Liver (tissue), 9 donors: ENCODE results near the gene FRMPD4. TPM values are rescaled to one million over a fixed set of nuclear protein-coding genes. Genes with fewer than 3 reads are reported as not detected.

ENCODE experiments used
- DNase-seq: peaks from one replicate; pipeline ENCODE4 v3.0.0-alpha.2; 2017; ENCODE audit warnings: low spot score
- H3K27ac ChIP-seq, 2 donors: one replicate each; pipeline ENCODE4 v1.7.0; 2013; ENCODE audit warnings: inconsistent platforms in 2 of 2, low read length in 2 of 2, control low read depth in 1 of 2, low read depth in 1 of 2, mild to moderate bottlenecking in 1 of 2
- H3K27me3 ChIP-seq, 4 donors: one replicate each; pipeline versions ENCODE4 v1.6.1 to v1.7.0; 2013; ENCODE audit warnings: low read length in 3 of 4, inconsistent platforms in 1 of 4, mild to moderate bottlenecking in 1 of 4, moderate library complexity in 1 of 4; ENCODE audit not compliant: control insufficient read depth in 4 of 4, insufficient read depth in 4 of 4
- H3K36me3 ChIP-seq, 4 donors: one replicate each; pipeline versions ENCODE4 v1.6.1 to v1.7.0; 2013; ENCODE audit warnings: low read length in 3 of 4, mild to moderate bottlenecking in 3 of 4, low read depth in 1 of 4, moderate library complexity in 1 of 4; ENCODE audit not compliant: control insufficient read depth in 4 of 4, insufficient read depth in 3 of 4
- H3K4me1 ChIP-seq, 4 donors: one replicate each; pipeline versions ENCODE4 v1.6.1 to v1.7.0; 2013; ENCODE audit warnings: low read length in 3 of 4, mild to moderate bottlenecking in 3 of 4, moderate library complexity in 1 of 4; ENCODE audit not compliant: control insufficient read depth in 4 of 4, insufficient read depth in 4 of 4
- H3K4me3 ChIP-seq, 3 donors: one replicate each; pipeline versions ENCODE4 v1.6.1 to v1.7.0; 2013; ENCODE audit warnings: low read length in 3 of 3, control low read depth in 1 of 3, low read depth in 1 of 3, mild to moderate bottlenecking in 1 of 3
- H3K9ac ChIP-seq, 2 donors: one replicate each; pipeline ENCODE4 v1.7.0; 2013; ENCODE audit warnings: low read length in 2 of 2, mild to moderate bottlenecking in 2 of 2, moderate library complexity in 2 of 2, control low read depth in 1 of 2, low read depth in 1 of 2
- H3K9me3 ChIP-seq, 4 donors: one replicate each; pipeline versions ENCODE4 v1.6.1 to v1.7.0; 2013; ENCODE audit warnings: low read length in 3 of 4; ENCODE audit not compliant: control insufficient read depth in 4 of 4
- ATF3 ChIP-seq: IDR thresholded peaks from 2 replicates; pipeline ENCODE4 v1.6.1; 2016; ENCODE audit warnings: antibody characterized with exemption
- CTCF ChIP-seq: fragments of 150-350 bp; IDR thresholded peaks from 2 replicates; pipeline ENCODE4 v1.5.1; 2017; ENCODE audit warnings: improper control_type of control experiment, low read depth, low read length; ENCODE audit not compliant: missing input control
- EGR1 ChIP-seq, 2 donors: IDR thresholded peaks; 2 replicates each; pipeline ENCODE4 v1.6.1; 2016 to 2018; ENCODE audit warnings: antibody characterized with exemption in 2 of 2, low read depth in 2 of 2
- FOXA1 ChIP-seq: IDR thresholded peaks from 2 replicates; pipeline ENCODE4 v1.6.1; 2016; ENCODE audit warnings: antibody characterized with exemption
- FOXA2 ChIP-seq: IDR thresholded peaks from 2 replicates; pipeline ENCODE4 v1.6.1; 2016; ENCODE audit warnings: antibody characterized with exemption
- HNF4A ChIP-seq, 2 donors: conservative IDR thresholded peaks; 2 replicates each; pipeline ENCODE4 v1.6.1; 2016; ENCODE audit warnings: antibody characterized with exemption in 2 of 2, mild to moderate bottlenecking in 2 of 2
- HNF4G ChIP-seq: IDR thresholded peaks from 2 replicates; pipeline ENCODE4 v1.6.1; 2016; ENCODE audit warnings: antibody characterized with exemption
- JUND ChIP-seq, 2 donors: IDR thresholded peaks; 2 replicates each; pipeline ENCODE4 v1.6.1; 2016; ENCODE audit warnings: antibody characterized with exemption in 2 of 2
- MAX ChIP-seq: IDR thresholded peaks from 2 replicates; pipeline ENCODE4 v1.6.1; 2016; ENCODE audit warnings: antibody characterized with exemption
- NR2F2 ChIP-seq: IDR thresholded peaks from 2 replicates; pipeline ENCODE4 v1.6.1; 2016; ENCODE audit warnings: antibody characterized with exemption
- REST ChIP-seq: IDR thresholded peaks from 2 replicates; pipeline ENCODE4 v1.6.1; 2016; ENCODE audit warnings: antibody characterized with exemption, mild to moderate bottlenecking
- RXRA ChIP-seq, 2 donors: IDR thresholded peaks; 2 replicates each; pipeline ENCODE4 v1.6.1; 2017 to 2018; ENCODE audit warnings: antibody characterized with exemption in 2 of 2, mild to moderate bottlenecking in 1 of 2
- SP1 ChIP-seq: IDR thresholded peaks from 2 replicates; pipeline ENCODE4 v1.6.1; 2018; ENCODE audit warnings: antibody characterized with exemption, mild to moderate bottlenecking
- YY1 ChIP-seq: IDR thresholded peaks from 2 replicates; pipeline ENCODE4 v1.6.1; 2016; ENCODE audit warnings: antibody characterized with exemption, mild to moderate bottlenecking
- ZBTB33 ChIP-seq: IDR thresholded peaks from 2 replicates; pipeline ENCODE4 v1.6.1; 2016; ENCODE audit warnings: antibody characterized with exemption
- WGBS: extraction: QIAGEN DNeasy Blood & Tissue Kit; methylation state at CpG from one replicate; pipeline ENCODE4 v1.1.7; 2013; 5-methylcytosine and 5-hydroxymethylcytosine counted together
- polyA plus RNA-seq, 2 donors: library from polyadenylated mRNA; stranded (reverse) in 1 of 2; unstranded in 1 of 2; fragments of 200-250 nt in 1 of 2; fragments of >200 nt in 1 of 2; fragmentation: Nextera tagmentation in 1 of 2; extraction: Ambion mirVana in 1 of 2; gene quantifications; one replicate each; pipeline versions ENCODE4 v1.2.1 to v1.2.3, GENCODE V29; 2013 to 2015
- total RNA-seq, 2 donors: library from RNA; depleted of rRNA; stranded (reverse); fragments of >200 nt; gene quantifications; one replicate each; pipeline ENCODE4 v1.2.3, GENCODE V29; 2014
- donor health status: healthy.
- donor health status: healthy.
- donor health status: healthy.
- donor health status: healthy.
- donor health status: healthy.

FRMPD4 gene
- total and polyA plus RNA-seq, 4 donors, result 0.01 to 0.08 (median 0.03) TPM; not detected in 1

GRCh38 chrX:12309744-12310076 is 171.4 kb downstream of the FRMPD4 start:
- Histone ChIP-seq H3K36me3 (no peaks in the 10 kb centered on the region), H3K27me3 (no peaks in the 10 kb centered on the region), H3K9ac (no peak overlapping the region), H3K4me1 (peaks cover 0 to 6% (median 1%) of the 10 kb centered on the region in 4 donors), H3K4me3 (no peak overlapping the region), H3K27ac (no peak overlapping the region), H3K9me3 (no peaks in the 10 kb centered on the region)
- 38% methylated on average over 6 of the region's 6 CpGs for WGBS
- no peak for TF ChIP-seq JUND (IDR thresholded peaks at IDR 0.05)
- no peak for DNase-seq

- H3K4me3 ChIP-seq, result no peak overlapping the region
- no peak overlapping the region for H3K9ac ChIP-seq
- H3K9me3 ChIP-seq, result no peaks in the 10 kb centered on the region
- no peak for TF ChIP-seq ATF3
- TF ChIP-seq HNF4A (conservative IDR thresholded peaks at IDR 0.05), result no peak
- TF ChIP-seq HNF4G, result no peak
- TF ChIP-seq EGR1 (IDR thresholded peaks at IDR 0.05; ENCODE audit: low read depth in 2 of 2), result no peak
- TF ChIP-seq JUND (IDR thresholded peaks at IDR 0.05), result no peak
- TF ChIP-seq SP1, result no peak
- no peak for TF ChIP-seq FOXA1
- no peaks in the 10 kb centered on the region for H3K27me3 ChIP-seq
- H3K27ac ChIP-seq, result no peak overlapping the region
- no peaks in the 10 kb centered on the region for H3K36me3 ChIP-seq
- peaks cover 0 to 1% (median 0%) of the 10 kb centered on the region in 4 donors for H3K4me1 ChIP-seq
- DNase-seq, result no peak
These were observed 176.4 kb downstream of the FRMPD4 start for GRCh38 chrX:12314651-12315050.

GRCh38 chrX:12315526-12315925 is 177.3 kb downstream of the FRMPD4 start:
- H3K27ac ChIP-seq, result no peak overlapping the region
- peaks cover 0 to 2% (median 0%) of the 10 kb centered on the region in 4 donors for H3K27me3 ChIP-seq
- TF ChIP-seq EGR1 (IDR thresholded peaks at IDR 0.05; ENCODE audit: low read depth in 2 of 2) (no peak), YY1 (no peak), RXRA (IDR thresholded peaks at IDR 0.05) (no peak), ZBTB33 (no peak), ATF3 (no peak), HNF4G (no peak), CTCF (no peak), SP1 (no peak), FOXA2 (no peak), REST (no peak), NR2F2 (no peak), JUND (IDR thresholded peaks at IDR 0.05) (no peak), MAX (no peak)
- H3K36me3 ChIP-seq, result no peaks in the 10 kb centered on the region
- H3K4me1 ChIP-seq, result no peaks in the 10 kb centered on the region
- H3K4me3 ChIP-seq, result no peak overlapping the region
- no peak for DNase-seq
- no peak overlapping the region for H3K9ac ChIP-seq
- 56% methylated on average over 2 of the region's 2 CpGs for WGBS
- no peaks in the 10 kb centered on the region for H3K9me3 ChIP-seq
